BLaER1 (cell line): ENCODE results near the gene LANCL2.
"Not testable (repeated sequence)": the region's sequence is repeated elsewhere in the genome, so short reads cannot be mapped to it uniquely, and the experiment has no call there.

Experiments
- H3K27ac ChIP-seq: shearing (Covaris generic); formaldehyde crosslinking; 2 replicates; pipeline ENCODE4 v1.8.1; 2022
- H3K27me3 ChIP-seq: shearing (Covaris generic); formaldehyde crosslinking; 2 replicates; pipeline ENCODE4 v1.8.1; 2022
- H3K36me3 ChIP-seq: shearing (Covaris generic); formaldehyde crosslinking; 2 replicates; pipeline ENCODE4 v1.8.1; 2022
- H3K4me1 ChIP-seq: shearing (Covaris generic); formaldehyde crosslinking; 2 replicates; pipeline ENCODE4 v1.8.1; 2022
- H3K4me2 ChIP-seq: shearing (Covaris generic); formaldehyde crosslinking; 2 replicates; pipeline ENCODE4 v1.8.1; 2022
- H3K4me3 ChIP-seq: shearing (Covaris generic); formaldehyde crosslinking; 2 replicates; pipeline ENCODE4 v1.8.1; 2022
- H3K9ac ChIP-seq: shearing (Covaris generic); formaldehyde crosslinking; 2 replicates; pipeline ENCODE4 v1.8.1; 2022
- H3K9me3 ChIP-seq: shearing (Covaris generic); formaldehyde crosslinking; 2 replicates; pipeline ENCODE4 v1.8.1; 2022
- H4K20me1 ChIP-seq: shearing (Covaris generic); formaldehyde crosslinking; 2 replicates; pipeline ENCODE4 v1.8.1; 2022
- Cebpa-rat ChIP-seq: shearing (Covaris generic); IDR thresholded peaks from 2 replicates; pipeline ENCODE4 v1.8.1; 2022

Gene LANCL2

DNA sequence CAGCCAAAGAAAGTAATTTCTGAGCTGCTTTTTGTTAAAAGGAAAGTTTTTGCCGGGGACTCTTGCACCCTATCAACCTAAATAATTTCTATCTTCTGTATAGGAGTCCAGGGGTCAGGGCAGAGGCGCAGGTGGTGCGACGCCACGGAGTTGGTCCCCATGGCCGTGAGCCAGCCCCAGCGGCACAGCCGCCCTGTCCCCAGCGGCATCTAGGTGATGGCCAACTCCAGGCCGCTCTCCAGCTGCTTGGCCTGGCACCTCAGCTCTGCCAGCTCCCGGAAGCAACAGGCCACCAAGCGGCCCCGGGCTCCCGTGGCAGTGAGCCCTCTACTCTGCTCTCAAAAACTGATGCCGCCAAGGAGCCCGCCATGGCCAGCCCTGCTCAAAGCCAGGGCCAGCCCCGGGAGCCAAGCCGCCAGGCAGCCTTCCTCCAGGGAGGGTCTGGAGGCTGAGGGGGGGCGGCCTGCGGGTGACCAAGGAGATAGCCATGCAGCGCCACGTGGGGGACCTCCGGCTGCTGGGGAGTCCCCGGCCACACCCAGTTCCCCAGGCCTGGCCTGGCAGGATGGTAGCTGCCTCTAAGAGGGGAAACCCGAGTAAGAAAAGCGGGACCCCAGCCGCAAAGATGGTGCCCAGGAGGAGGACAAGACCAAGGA, 22.8 kb upstream of the LANCL2 start:
- Histone ChIP-seq H3K27me3 (no peaks in the 10 kb centered on the region), H3K4me1 (no peaks in the 10 kb centered on the region), H3K4me3 (no peak overlapping the region), H4K20me1 (no peaks in the 10 kb centered on the region), H3K9ac (no peak overlapping the region), H3K36me3 (no peaks in the 10 kb centered on the region), H3K9me3 (peaks cover 37% of the 10 kb centered on the region), H3K27ac (no peak overlapping the region), H3K4me2 (no peak overlapping the region)
- TF ChIP-seq Cebpa-rat = no peak

DNA sequence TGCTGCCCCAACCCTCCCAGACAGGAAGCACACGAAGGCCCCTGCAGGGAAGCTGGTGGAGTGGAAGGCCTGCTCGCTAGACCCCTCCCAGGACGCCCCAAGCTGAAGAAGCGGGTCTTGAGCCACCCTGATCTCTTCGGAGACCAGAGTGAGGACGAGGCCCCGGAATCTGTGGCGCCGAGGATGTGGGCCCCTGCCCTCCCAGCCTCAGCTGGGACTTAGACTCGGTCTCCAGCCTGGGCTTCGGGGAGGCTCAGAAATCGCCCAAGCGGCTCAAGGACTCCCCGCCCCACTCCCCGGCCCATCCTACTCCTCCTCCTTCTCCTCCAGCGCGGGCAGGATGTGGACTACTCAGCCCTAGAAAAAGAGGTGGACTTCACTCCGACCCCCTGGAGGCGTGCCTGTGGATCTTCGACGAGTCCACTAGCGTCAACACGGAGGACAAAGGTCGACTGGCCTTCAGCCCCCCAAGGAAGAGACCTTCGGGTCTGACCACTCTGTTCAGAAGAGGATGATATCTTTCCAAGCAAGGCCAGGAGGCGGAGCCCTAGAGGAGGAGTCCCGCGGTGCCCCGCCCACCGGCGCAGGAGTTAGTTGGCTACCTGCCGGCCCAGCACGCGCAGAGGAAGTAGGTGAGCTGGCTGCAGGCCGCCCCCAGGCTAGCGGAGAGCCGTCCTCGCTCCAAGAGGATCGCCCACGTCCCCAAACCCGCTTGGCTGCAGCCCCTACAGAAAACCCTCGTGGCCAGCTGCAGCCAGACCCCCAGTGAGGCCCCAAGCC, 21.9 kb upstream of the LANCL2 start:
- TF ChIP-seq Cebpa-rat = no peak

DNA sequence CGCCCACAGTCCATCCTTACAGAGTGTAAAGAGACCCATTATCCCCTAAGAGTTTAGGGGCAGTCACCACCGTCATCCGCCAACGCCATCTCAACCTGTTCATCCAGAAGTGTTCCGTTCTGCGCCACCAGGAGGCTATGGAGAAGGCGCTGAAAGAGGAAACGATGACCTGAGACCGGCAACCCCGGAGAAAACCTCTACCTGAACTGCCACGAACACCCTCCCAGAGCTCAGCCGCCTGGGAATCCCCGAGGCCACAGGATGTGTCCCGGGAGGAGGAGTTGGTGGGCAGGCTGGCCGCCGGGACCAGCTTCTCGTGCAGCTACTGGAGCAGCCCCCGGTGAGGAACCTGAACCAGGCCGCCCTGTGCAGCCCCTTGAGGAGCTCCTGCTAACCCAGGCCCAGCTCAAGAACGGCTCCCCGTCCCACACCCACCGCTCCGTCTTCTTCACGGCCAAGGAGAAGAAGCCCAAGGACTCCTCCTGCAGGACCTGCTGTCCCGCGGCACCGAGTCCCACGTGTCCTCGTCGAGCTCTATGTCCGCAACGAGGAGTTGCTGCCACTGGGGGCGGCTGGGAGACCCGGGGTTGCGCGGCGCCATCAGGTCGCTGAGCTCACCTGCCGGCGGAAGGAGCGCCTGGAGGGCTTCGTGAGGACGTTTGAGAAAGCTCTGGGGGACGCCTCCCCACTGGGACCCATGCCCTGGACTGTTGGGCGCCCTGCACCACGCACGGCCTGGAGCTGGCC, 21.1 kb upstream of the LANCL2 start:
- Histone ChIP-seq H4K20me1 (no peaks in the 10 kb centered on the region), H3K36me3 (no peaks in the 10 kb centered on the region), H3K4me3 (no peak overlapping the region), H3K4me2 (no peak overlapping the region), H3K27ac (no peak overlapping the region), H3K9me3 (peaks cover 37% of the 10 kb centered on the region), H3K9ac (no peak overlapping the region), H3K27me3 (no peaks in the 10 kb centered on the region), H3K4me1 (no peaks in the 10 kb centered on the region)
- no peak for TF ChIP-seq Cebpa-rat

More for the DNA sequence above, 21.9 kb upstream of the LANCL2 start:
- Histone ChIP-seq H3K9me3 (peaks cover 37% of the 10 kb centered on the region), H3K27me3 (no peaks in the 10 kb centered on the region), H3K4me3 (no peak overlapping the region), H3K9ac (no peak overlapping the region), H3K36me3 (no peaks in the 10 kb centered on the region), H3K4me2 (no peak overlapping the region), H4K20me1 (no peaks in the 10 kb centered on the region), H3K27ac (no peak overlapping the region), H3K4me1 (no peaks in the 10 kb centered on the region)

DNA sequence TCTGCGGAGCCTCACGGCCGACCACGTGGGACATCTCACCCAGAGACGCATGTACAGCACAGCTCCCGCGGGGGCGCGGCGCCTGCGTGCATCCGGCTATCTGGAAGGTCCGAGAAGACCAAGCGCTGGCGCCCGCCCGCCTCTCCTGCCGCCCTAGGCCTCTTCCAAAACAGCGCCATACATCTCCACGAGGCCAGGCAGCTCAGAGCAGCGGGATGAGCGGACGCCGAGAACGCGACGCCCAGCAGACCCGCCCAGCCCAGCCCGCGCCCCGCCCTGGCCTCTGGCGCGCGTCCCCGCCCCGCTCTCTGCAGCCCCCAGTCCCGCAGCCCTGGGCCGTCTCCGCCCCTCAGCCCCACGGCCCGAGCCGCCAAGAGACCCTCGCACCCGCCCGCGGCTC, 20.3 kb upstream of the LANCL2 start:
- no peaks in the 10 kb centered on the region for H3K36me3 ChIP-seq
- peaks cover 37% of the 10 kb centered on the region for H3K9me3 ChIP-seq
- no peak overlapping the region for H3K4me2 ChIP-seq
- no peaks in the 10 kb centered on the region for H3K27me3 ChIP-seq
- H3K4me1 ChIP-seq = no peaks in the 10 kb centered on the region
- no peak overlapping the region for H3K9ac ChIP-seq
- no peak overlapping the region for H3K27ac ChIP-seq
- TF ChIP-seq Cebpa-rat = no peak
- H3K4me3 ChIP-seq = no peak overlapping the region
- no peaks in the 10 kb centered on the region for H4K20me1 ChIP-seq

DNA sequence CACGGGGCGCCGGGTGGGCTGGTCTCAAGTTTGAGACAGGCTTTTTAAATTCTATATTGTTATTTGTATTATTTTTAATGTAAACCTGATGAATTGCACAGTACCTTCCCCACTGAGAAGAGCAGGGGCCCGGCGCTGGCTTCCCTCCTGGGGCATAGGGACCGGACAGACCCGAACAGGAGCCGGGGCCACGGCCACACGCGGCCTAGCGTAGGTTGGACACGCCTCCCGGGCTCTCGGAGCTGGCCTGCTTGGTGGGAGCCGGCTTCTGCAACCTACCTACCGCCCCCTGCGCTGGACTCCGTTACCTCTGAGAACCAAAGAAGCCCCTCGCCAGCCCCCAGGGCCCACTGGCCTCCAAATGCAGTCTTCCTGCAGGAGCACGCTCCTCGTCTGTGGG, 19.8 kb upstream of the LANCL2 start:
- Histone ChIP-seq H3K4me3 (no peak overlapping the region), H3K36me3 (no peaks in the 10 kb centered on the region), H3K9me3 (peaks cover 37% of the 10 kb centered on the region), H3K9ac (no peak overlapping the region), H4K20me1 (no peaks in the 10 kb centered on the region), H3K27me3 (no peaks in the 10 kb centered on the region), H3K27ac (no peak overlapping the region), H3K4me2 (no peak overlapping the region), H3K4me1 (no peaks in the 10 kb centered on the region)
- no peak for TF ChIP-seq Cebpa-rat

DNA sequence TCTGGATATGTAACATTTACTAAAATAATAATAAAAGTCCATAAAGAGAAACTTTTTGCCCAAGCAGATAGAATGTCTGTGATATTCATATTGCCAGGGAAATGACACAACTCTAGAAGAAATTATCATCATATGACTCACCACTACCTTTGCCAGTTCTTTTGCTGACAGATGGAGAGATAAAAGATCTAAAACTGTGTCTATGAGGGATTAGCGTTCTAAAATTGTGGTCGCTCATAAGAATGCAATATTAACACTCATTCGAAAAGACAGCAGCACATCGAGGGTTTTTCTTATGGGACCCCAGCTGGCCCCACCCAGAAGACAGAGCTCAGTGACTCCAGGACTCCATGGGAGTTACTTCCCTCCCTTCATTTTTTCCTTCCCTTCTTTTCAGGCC, 16.6 kb upstream of the LANCL2 start:
- Histone ChIP-seq H4K20me1 (no peaks in the 10 kb centered on the region), H3K27ac (no peak overlapping the region), H3K9ac (no peak overlapping the region), H3K4me2 (no peak overlapping the region), H3K4me1 (no peaks in the 10 kb centered on the region), H3K36me3 (no peaks in the 10 kb centered on the region), H3K9me3 (peaks cover 23% of the 10 kb centered on the region), H3K4me3 (no peak overlapping the region), H3K27me3 (no peaks in the 10 kb centered on the region)
- no peak for TF ChIP-seq Cebpa-rat

DNA sequence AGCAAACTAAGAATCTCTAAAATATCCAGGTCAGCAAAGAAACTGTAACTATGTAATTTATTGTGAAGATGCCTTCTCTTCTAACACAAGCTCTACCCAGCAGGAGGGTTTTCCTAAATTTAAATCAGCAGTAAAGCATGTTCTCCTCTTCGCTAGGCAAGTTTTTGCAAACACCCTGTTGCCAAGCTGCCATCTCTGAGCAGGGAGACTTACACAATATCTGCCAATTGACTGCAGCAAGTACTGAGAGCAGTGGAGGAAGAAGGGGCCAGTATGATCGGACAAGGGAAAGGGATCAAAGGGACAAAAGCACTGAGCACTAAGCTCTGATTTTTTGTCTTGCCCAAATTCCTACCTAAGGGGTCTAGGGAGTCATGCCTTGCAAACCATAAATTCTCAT, 16.0 kb upstream of the LANCL2 start:
- Histone ChIP-seq H3K27ac (no peak overlapping the region), H3K36me3 (no peaks in the 10 kb centered on the region), H3K9ac (no peak overlapping the region), H3K9me3 (peaks cover 17% of the 10 kb centered on the region), H3K4me2 (no peak overlapping the region), H4K20me1 (no peaks in the 10 kb centered on the region), H3K27me3 (no peaks in the 10 kb centered on the region), H3K4me3 (no peak overlapping the region), H3K4me1 (no peaks in the 10 kb centered on the region)
- TF ChIP-seq Cebpa-rat = no peak

DNA sequence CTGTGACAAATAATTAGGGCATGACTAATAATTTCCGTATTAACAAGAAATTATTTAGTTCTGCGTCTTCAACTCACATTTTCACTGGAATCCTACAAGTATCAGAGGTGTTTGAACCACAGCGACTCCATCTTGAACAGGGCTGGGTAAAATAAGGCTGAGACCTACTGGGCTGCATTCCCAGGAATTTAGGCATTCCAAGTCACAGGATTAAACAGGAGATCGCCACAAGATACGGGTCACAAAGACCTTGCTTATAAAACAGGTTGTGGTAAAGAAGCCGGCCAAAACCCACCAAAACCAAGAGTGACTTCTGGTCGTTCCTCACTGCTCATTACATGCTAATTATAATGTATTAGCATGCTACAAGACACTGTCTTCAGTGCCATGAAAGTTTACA, 14.9 kb upstream of the LANCL2 start:
- Histone ChIP-seq H3K4me3 (no peak overlapping the region), H4K20me1 (no peaks in the 10 kb centered on the region), H3K27ac (no peak overlapping the region), H3K4me1 (no peaks in the 10 kb centered on the region), H3K36me3 (no peaks in the 10 kb centered on the region), H3K4me2 (no peak overlapping the region), H3K9me3 (peaks cover 5% of the 10 kb centered on the region), H3K27me3 (no peaks in the 10 kb centered on the region), H3K9ac (no peak overlapping the region)
- no peak for TF ChIP-seq Cebpa-rat

DNA sequence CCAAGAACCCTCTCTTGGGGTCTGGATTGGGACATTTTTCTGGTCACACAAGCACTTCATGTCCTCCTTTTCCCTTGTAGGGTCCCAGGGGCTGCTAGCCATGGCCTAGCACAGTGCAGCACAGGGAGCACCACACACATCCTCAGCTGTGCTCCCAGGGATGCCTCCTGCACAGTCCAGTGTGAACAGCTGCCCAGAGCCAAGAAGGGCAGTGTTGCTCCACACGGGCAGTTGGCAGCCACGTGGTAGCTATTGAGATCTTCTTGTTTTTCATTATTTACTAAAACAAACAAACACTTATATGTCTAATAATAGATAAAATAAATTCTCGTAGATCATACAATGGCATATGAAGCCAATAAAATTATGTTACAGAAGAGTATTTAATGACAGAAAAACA, 13.9 kb upstream of the LANCL2 start:
- no peak overlapping the region for H3K4me3 ChIP-seq
- H4K20me1 ChIP-seq = no peaks in the 10 kb centered on the region
- TF ChIP-seq Cebpa-rat = no peak
- no peaks in the 10 kb centered on the region for H3K27me3 ChIP-seq
- H3K4me1 ChIP-seq = no peaks in the 10 kb centered on the region
- no peak overlapping the region for H3K9ac ChIP-seq
- H3K9me3 ChIP-seq = no peaks in the 10 kb centered on the region
- H3K4me2 ChIP-seq = no peak overlapping the region
- no peak overlapping the region for H3K27ac ChIP-seq
- no peaks in the 10 kb centered on the region for H3K36me3 ChIP-seq

DNA sequence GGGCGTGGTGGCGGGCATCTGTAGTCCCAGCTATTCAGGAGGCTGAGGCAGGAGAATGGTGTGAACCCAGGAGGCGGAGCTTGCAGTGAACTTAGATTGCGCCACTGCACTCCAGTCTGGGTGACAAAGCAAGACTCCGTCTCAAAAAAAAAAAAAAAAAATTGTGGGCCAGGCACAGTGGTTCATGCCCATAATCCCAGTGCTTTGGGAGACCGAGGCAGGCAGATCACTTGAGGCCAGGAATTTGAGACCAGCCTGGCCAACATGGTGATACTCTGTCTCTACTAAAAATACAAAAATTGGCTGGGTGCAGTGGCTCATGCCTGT, 12.2 kb upstream of the LANCL2 start:
- not testable (repeated sequence) for H3K27me3 ChIP-seq, H3K9ac ChIP-seq, H3K4me1 ChIP-seq, H3K4me3 ChIP-seq, H3K4me2 ChIP-seq, H3K9me3 ChIP-seq, H3K27ac ChIP-seq, H4K20me1 ChIP-seq, H3K36me3 ChIP-seq
